Keratinocyte (primary cell): ENCODE data around the gene LFNG. TPM values are rescaled to one million over a fixed set of nuclear protein-coding genes. Genes with fewer than 3 reads are reported as not detected.

ENCODE experiments used
- DNase-seq: peaks from one replicate; pipeline ENCODE4 v3.0.0-alpha.2; 2011; ENCODE audit warnings: low read depth, missing footprints, low spot score
- FAIRE-seq: peaks from 2 replicates; lab custom pipeline; 2011; peaks lifted over from hg19 to GRCh38; lab: Jason Lieb, UNC
- H2AFZ ChIP-seq: 2 replicates; pipeline ENCODE4 v1.6.0; 2012; ENCODE audit warnings: low read length, control low read depth, inconsistent platforms; ENCODE audit not compliant: control insufficient read depth
- H3K27ac ChIP-seq: 2 replicates; pipeline ENCODE4 v1.5.1; 2011; ENCODE audit warnings: low read length; ENCODE audit not compliant: control insufficient read depth, insufficient read depth
- H3K27me3 ChIP-seq: 3 replicates; pipeline ENCODE4 v1.6.0; 2011; ENCODE audit warnings: low read length; ENCODE audit not compliant: control insufficient read depth, insufficient read depth; ENCODE audit errors: extremely low read depth
- H3K36me3 ChIP-seq, 2 experiments: 2 replicates in 1 of 2; 3 replicates in 1 of 2; pipeline ENCODE4 v1.5.1; 2011; ENCODE audit warnings: low read length in 2 of 2, mild to moderate bottlenecking in 1 of 2; ENCODE audit not compliant: control insufficient read depth in 2 of 2, insufficient read depth in 2 of 2; ENCODE audit errors: extremely low read depth in 1 of 2
- H3K4me1 ChIP-seq: 3 replicates; pipeline ENCODE4 v1.5.1; 2011; ENCODE audit warnings: low read length; ENCODE audit not compliant: control insufficient read depth, insufficient read depth; ENCODE audit errors: extremely low read depth
- H3K4me2 ChIP-seq: 3 replicates; pipeline ENCODE4 v1.6.0; 2011; ENCODE audit warnings: low read depth, low read length; ENCODE audit not compliant: control insufficient read depth, insufficient read depth; ENCODE audit errors: extremely low read depth
- H3K4me3 ChIP-seq, 3 experiments: fragments of 200-600 bp in 1 of 3; sonication (generic) in 1 of 3; 2 replicates in 2 of 3; 3 replicates in 1 of 3; pipeline ENCODE4 v1.5.1; 2011 to 2016; ENCODE audit warnings: low read length in 3 of 3, mild to moderate bottlenecking in 3 of 3, control low read depth in 2 of 3, inconsistent platforms in 1 of 3, low read depth in 1 of 3, mixed read lengths in 1 of 3, mixed run types in 1 of 3, moderate library complexity in 1 of 3; ENCODE audit not compliant: control insufficient read depth in 2 of 3, insufficient read depth in 2 of 3; ENCODE audit errors: extremely low read depth in 1 of 3
- H3K79me2 ChIP-seq: 2 replicates; pipeline ENCODE4 v1.6.0; 2012; ENCODE audit warnings: low read length; ENCODE audit not compliant: control insufficient read depth, insufficient read depth
- H3K9ac ChIP-seq: 3 replicates; pipeline ENCODE4 v1.6.0; 2011; ENCODE audit warnings: low read length; ENCODE audit not compliant: control insufficient read depth, insufficient read depth; ENCODE audit errors: extremely low read depth
- H3K9me1 ChIP-seq: 3 replicates; pipeline ENCODE4 v1.6.0; 2011; ENCODE audit warnings: low read length; ENCODE audit not compliant: control insufficient read depth, insufficient read depth; ENCODE audit errors: extremely low read depth
- H3K9me3 ChIP-seq: 2 replicates; pipeline ENCODE4 v1.5.1; 2012; ENCODE audit warnings: low read depth, low read length; ENCODE audit not compliant: control insufficient read depth
- H4K20me1 ChIP-seq: 3 replicates; pipeline ENCODE4 v1.6.0; 2011; ENCODE audit warnings: low read length; ENCODE audit not compliant: control insufficient read depth, insufficient read depth; ENCODE audit errors: extremely low read depth
- CTCF ChIP-seq, 3 experiments: IDR thresholded peaks in 1 of 3; conservative IDR thresholded peaks in 1 of 3; optimal IDR thresholded peaks in 1 of 3; 2 replicates in 2 of 3; 3 replicates in 1 of 3; pipeline versions ENCODE3 to v1.5.1; 2011; ENCODE audit warnings: low read length in 3 of 3, mild to moderate bottlenecking in 3 of 3, moderate library complexity in 2 of 3, control low read depth in 1 of 3, inconsistent platforms in 1 of 3; ENCODE audit not compliant: insufficient read depth in 2 of 3; ENCODE audit errors: extremely low read depth in 1 of 3
- EZH2 ChIP-seq: IDR thresholded peaks from one replicate; pipeline ENCODE4 v1.6.1; 2012; ENCODE audit warnings: inconsistent platforms, mild to moderate bottlenecking, low read length, moderate library complexity
- dilution Hi-C: fragments of 300-500 bp; cut with MboI; formaldehyde crosslinking; loops from one replicate; pipeline ENCODE4 v1.7.0; 2020; ENCODE audit warnings: low sequenced_read_pairs; ENCODE audit not compliant: extremely low pct_ligation_motif_present
- polyA plus RNA-seq, 5 experiments: library from polyadenylated mRNA; depleted of rRNA in 3 of 5; stranded (reverse) in 3 of 5; stranded (forward) in 1 of 5; unstranded in 1 of 5; fragments of >200 nt; gene quantifications; 1 replicate in 1 of 5; 2 replicates in 3 of 5; 3 replicates in 1 of 5; pipeline versions ENCODE4 v1.2.1 to v1.2.3, GENCODE V29; 2011 to 2012; ENCODE audit warnings: missing spikeins in 2 of 5, low read depth in 1 of 5, low replicate concordance in 1 of 5

Gene LFNG
- polyA plus RNA-seq, 1 donor (not counting 4 experiments of a cell fraction or from before 2014, with no cell fraction given), result 17.7 TPM

- peaks cover 20% of the 10 kb centered on the region for H3K79me2 ChIP-seq
- peaks cover 3% of the 10 kb centered on the region for H3K9me1 ChIP-seq
- no peak overlapping the region for H2AFZ ChIP-seq
- H3K27ac ChIP-seq, result peak overlapping the region; percentile 95
- H3K9me3 ChIP-seq, result no peaks in the 10 kb centered on the region
- FAIRE-seq (peak; percentile 17), DNase-seq (no peak)
- dilution Hi-C loops, result no loop called here
- peak overlapping the region; percentile 96 for H3K4me2 ChIP-seq
- peaks cover 3% of the 10 kb centered on the region for H4K20me1 ChIP-seq
- peak overlapping the region; percentile 56 to 74 (median 63) for H3K4me3 ChIP-seq
- TF ChIP-seq CTCF (optimal IDR thresholded peaks at IDR 0.05 in 1 of 3, IDR thresholded peaks at IDR 0.05 in 1 of 3, conservative IDR thresholded peaks at IDR 0.05 in 1 of 3; ENCODE audit: extremely low read depth in 1 of 3, insufficient read depth in 2 of 3, low read length in 3 of 3) (peak in 1 of 3 experiments; percentile 8), EZH2 (no peak)
- H3K36me3 ChIP-seq, result peaks cover 3 to 6% of the 10 kb centered on the region in 2 experiments
- H3K27me3 ChIP-seq, result no peaks in the 10 kb centered on the region
- H3K9ac ChIP-seq, result peak overlapping the region; percentile 79
- H3K4me1 ChIP-seq, result peaks cover 52% of the 10 kb centered on the region
Observed at GRCh38 chr7:2521952-2522591, 2.5 kb downstream of the LFNG start.

- Histone ChIP-seq H3K9me3 (no peaks in the 10 kb centered on the region), H3K27ac (peak overlapping the region; percentile 95), H3K79me2 (peaks cover 20% of the 10 kb centered on the region), H3K9me1 (no peaks in the 10 kb centered on the region), H3K27me3 (no peaks in the 10 kb centered on the region), H4K20me1 (peaks cover 7% of the 10 kb centered on the region), H3K9ac (peak overlapping the region; percentile 79), H3K4me3 (peak overlapping the region; percentile 56 to 63 (median 57)), H2AFZ (no peak overlapping the region), H3K4me2 (peak overlapping the region; percentile 96), H3K4me1 (peaks cover 51% of the 10 kb centered on the region), H3K36me3 (peaks cover 3 to 6% of the 10 kb centered on the region in 2 experiments)
- DNase-seq (peak; percentile 98), FAIRE-seq (peak; percentile 92)
- no peak for TF ChIP-seq CTCF (optimal IDR thresholded peaks at IDR 0.05 in 1 of 3, IDR thresholded peaks at IDR 0.05 in 1 of 3, conservative IDR thresholded peaks at IDR 0.05 in 1 of 3; ENCODE audit: extremely low read depth in 1 of 3, insufficient read depth in 2 of 3, low read length in 3 of 3)
- no peak for TF ChIP-seq EZH2
- dilution Hi-C loops, result no loop called here
Observed at GRCh38 chr7:2522780-2523433, 3.3 kb downstream of the LFNG start.
